NCI-H774 (cell line): Measurements from ENCODE around the gene RNF114.
"Not testable (repeated sequence)": the region's sequence is repeated elsewhere in the genome, so short reads cannot be mapped to it uniquely, and the experiment has no call there.

Experiments used
- DNase-seq: peaks from one replicate; lab custom pipeline; 2025; lab: John Stamatoyannopoulos, UW

RNF114 gene

DNA sequence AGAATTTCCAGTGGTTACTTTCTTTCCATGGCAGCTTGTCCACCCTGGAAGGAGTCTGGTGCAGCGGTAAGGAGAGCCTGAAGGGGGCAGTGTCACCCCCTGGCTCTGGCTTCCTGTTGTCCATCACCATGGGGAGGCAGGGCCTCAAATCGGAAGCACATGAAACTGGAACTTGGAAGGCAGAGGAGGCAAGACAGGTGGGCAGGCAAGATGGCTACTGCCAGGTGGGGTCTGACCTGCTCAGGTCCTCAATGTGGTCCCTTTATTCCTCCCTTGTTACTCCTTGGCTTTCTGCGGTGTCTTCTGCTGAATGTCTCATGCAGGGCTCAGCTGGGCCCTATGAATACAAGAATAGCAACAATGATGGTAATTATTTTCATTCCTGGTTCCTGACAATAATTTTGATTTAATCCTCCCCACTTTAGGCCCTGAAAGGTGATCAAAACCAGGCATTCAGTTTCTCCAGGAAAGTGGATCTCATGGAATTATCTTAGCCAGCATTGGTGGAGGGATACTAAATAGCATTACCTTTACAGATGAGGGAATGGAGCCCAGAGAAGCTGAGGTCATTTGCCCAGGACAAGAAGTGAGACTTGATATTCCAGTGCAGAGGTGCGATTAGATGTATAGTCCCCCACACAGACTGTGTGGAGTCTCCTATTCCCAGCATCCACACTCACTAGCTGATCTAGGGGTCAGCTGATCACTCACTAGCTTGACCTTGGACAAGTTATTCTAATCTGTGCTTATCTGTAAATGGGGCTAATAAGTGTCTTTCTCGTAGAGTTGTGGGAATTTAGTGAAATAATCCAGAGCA lies 29.0 kb downstream of the RNF114 start:
- peak; percentile 22 for DNase-seq

DNA sequence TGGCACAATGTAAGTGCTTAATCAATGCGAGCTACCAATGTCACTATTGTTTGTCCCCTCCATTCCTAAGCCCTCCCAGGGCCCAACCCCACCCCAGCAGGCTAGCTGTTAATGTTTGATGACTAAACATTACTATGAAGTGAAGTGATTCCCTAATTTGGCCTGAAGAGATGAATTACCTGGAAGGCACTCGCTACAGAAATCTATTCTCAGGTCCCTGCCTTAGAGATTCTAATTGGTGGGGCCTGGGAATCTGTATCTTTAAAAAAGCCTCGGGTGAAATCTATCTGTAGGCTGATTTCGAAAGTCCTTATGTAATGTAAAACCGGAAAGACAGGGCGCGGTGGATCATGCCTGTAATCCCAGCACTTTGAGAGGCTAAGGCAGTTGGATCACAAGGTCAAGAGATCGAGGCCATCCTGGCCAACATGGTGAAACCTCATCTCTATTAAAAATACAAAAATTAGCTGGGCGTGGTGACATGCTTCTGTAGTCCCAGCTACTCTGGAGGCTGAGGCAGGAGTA lies 29.6 kb downstream of the RNF114 start:
- DNase-seq = no peak

- no peak for DNase-seq
Observed at GRCh38 chr20:49966861-49967260, 30.7 kb downstream of the RNF114 start.

DNA sequence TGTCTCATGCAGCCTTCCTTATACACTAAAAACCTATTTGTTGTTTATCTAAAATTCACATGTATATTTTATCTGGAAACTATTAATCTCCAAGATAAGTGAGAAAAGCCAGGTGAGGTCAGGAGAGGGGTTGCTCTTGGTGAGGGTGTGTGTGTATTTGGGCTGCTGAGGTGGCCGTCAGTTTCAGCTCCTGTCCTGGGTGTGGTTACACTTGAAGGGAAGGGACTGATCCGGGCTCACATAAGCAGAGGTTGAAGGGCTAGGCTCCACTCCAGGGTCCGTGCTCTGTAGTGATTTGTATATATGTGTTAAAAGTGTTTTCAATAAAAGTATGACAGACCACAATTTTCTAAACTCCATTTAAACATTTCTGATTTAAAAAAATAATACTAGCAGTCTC lies 33.0 kb downstream of the RNF114 start:
- DNase-seq = no peak

DNA sequence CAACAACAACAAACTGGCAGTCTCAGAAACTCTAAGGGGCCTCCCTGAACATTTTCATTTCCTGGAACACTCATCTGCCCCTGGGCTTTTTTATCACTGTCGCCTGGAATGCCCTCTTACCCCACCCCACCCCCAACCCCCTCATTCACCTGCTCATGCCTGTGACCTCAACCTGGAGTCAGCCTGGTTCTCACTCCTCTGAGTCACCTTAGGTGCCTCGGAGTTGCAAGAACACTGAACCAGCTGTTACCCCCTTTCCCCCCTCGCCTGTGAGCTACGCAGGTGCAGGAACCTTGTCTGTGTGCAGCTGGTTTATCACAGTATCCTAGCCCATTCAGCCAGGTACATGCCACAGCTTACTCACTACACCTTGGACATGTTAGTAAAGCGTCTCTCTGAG lies 33.7 kb downstream of the RNF114 start:
- DNase-seq = no peak

GRCh38 chr20:49970498-49970897 lies 34.3 kb downstream of the RNF114 start:
- no peak for DNase-seq

- no peak for DNase-seq
Observed at GRCh38 chr20:49973981-49974380, 37.8 kb downstream of the RNF114 start.

DNA sequence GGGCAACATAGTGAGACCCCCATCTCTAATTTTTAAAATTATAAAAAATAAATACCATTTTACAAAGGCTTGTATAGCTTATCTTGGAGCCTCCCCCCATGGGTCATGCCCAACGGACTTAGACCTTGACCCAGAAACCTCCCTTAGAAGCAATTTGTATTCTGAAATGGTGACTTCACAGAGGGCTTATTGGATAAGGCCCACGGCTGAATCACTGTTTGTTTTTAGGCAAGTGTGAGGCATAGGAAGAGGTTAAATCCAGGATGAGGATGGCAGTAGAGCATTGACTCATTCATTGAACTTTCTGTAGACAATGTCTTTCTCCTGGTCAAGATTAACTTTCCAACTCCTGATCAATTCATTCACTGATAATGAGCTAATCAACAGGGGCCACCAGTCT lies 40.3 kb downstream of the RNF114 start:
- DNase-seq = no peak

DNA sequence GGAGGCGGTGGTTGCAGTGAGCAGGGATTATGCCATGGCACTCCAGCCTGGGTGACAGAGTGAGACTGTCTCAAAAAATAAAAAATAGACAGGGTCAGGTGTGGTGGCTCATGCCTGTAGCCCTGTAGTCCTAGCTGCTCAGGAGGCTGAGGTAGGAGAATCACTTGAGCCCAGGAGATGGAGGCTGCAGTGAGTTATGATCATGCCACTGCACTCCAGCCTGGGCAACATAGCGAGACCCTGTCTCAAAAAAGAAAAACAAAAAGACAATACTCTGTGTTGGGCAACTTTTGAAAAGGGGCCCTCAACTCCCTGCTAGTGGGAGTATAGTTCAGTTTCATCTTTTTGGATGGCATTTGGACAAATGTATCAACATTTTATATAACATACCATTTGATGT lies 41.5 kb downstream of the RNF114 start:
- DNase-seq = not testable (repeated sequence)

GRCh38 chr20:49978685-49979029 lies 42.5 kb downstream of the RNF114 start:
- no peak for DNase-seq

DNA sequence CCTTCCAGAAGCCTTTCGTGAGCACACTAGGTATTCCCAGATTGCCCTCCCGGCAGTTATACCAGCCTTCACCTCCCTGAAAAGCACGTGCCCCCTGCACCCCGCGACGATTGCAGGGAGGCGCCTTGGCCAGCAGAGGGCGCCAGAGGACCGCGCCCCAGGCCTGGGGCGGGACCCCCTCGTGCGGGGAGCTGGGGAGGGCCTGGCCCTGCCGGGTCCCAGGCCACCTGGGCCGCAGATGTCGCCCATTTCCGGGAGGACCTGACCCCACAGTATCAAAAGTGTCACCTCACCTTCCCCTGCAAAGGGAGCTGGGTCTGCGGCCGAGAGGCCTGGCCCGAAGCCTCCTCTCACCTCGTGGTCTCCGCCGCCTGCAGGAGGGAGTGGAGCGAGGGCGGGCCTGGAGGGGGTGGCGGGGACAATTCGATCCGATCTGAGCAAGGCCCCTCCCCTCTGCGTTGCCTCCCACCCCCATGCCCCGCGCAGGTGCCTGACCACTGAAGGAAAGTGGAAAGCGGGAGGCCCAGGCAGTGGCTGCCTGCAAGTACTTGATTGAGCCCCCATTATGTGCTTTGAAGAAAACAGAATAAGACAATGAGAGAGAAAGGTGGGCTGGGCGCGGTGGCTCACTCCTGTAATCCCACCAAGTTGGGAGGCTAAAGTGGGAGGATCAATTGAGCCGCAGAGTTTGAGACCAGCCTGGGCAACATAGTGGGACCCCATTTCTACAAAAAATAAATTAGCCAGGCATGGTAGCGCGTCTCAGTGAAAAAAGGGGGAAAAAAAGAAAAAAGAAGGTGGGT lies 43.0 kb downstream of the RNF114 start:
- peak; percentile 41 for DNase-seq

DNA sequence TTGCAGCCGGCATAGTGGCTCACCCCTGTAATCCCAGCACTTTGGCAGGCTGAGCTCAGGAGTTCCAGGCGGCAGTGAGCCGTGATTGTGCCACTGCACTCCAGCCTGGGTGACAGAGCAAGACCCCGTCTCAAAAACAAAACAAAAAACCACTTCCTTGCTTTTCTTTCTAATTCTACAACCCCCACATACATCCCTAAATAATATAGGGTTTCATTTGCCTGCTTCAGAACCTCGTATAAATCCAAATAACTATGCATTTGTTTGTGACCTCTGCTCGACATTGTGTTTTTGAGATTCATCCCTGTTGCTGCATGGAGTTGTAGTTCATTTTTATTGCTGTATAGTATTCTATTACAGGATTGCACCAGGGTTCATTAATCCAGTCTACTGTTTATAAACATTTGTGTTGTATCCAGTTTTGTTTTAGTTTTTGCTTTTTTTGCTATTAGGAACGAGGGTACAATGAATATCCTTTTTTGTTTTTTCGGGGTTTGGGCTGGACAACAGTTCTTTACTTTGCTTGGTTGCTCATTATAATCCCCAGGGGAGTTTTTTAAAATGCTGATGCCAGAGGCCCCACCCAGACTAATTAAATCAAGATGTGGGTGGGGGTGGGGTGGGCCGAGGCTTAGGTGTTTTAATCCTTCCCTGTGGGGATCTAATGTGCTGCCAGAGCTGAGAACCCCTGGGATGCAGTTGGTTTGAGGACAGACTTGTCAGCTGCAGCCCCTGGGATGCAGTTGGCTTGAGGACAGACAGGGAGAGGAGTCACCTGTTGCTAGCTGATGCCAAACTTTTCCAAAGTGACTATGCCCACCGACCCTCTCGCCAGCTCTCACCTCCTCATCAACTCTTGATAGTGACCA lies 44.2 kb downstream of the RNF114 start:
- DNase-seq = no peak

DNA sequence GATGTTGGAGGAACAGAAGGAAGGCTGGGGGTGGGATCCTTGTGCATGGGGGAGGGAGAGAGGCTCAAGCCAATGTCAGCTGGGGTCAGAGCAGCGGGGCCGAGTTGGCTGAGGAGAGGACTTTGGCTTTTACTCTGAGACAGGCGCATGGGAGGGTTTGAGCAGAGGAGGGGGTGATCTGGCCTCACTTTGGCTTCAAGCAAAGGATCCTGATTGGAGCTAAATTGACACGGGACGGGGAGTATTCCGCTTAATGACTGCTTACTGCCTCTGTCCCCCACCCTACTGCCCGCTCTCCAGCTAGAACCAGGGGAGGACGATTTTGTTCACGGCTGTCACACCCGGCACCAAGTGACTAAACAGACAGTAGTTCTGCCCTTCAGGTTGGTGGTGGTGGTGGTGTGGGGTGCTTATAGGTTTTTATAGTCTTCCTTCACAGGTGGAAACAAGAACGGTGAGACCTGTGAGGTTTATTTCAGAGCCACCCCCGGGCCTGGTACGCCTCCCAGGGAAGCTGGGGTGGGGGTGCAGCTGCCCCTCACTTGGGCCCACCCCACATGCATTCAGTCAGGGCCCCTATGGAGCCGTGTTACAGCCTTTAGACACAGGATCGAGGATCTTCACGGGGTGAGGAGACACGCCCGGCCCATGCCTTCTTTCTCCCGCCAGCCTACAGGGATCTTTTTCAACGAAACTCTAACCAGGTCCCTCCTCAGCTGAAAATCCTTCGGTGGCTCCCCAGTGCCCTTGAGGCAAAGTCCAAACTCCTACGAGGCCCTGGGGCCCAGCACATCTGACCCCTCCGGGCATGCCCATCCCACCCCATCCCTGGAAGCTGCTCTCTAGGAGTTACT lies 45.2 kb downstream of the RNF114 start:
- DNase-seq = no peak

GRCh38 chr20:49982072-49982345 lies 45.8 kb downstream of the RNF114 start:
- no peak for DNase-seq

- peak; percentile 90 for DNase-seq
Observed at GRCh38 chr20:49982346-49983122, 46.3 kb downstream of the RNF114 start, which contains the start of gene SNAI1. Gene SNAI1, plus strand, starts transcription at chr20:49982980. Its CDS starts 80 bp downstream, at chr20:49983060.

DNA sequence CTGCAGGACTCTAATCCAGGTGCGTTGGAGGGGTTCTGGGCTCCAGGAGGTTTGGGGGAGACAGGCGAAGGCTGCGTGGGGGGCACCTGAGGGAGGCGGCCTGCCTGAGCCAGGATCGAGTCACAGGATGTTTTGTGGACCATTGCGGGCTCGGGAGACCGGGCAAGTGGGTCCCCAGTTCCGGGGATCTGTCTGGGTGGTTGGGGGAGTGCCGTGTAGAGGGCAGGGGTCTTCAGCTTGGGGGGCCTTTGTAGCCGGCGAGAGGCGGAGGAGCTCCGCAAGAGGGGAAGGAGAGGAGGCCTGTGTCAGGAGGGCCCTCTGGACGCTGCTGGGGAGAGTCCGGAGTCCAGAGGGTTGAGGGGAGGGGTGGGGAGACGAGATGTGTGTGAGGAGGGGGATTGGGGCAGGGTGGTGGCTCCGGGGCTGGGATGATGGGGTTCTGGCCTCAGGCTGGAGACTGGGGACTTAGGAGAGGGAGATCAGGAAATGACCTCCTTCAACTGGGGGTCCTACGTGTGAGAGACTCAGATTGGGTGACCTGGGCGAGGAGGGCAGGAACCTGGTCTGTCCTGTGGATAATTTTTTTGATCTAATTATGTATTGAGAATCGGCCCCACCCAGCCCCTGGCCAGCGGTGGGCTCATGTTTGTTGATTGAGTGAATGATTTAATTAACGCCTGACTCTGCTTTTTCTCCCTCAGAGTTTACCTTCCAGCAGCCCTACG lies 47.1 kb downstream of the RNF114 start:
- DNase-seq = no peak

DNA sequence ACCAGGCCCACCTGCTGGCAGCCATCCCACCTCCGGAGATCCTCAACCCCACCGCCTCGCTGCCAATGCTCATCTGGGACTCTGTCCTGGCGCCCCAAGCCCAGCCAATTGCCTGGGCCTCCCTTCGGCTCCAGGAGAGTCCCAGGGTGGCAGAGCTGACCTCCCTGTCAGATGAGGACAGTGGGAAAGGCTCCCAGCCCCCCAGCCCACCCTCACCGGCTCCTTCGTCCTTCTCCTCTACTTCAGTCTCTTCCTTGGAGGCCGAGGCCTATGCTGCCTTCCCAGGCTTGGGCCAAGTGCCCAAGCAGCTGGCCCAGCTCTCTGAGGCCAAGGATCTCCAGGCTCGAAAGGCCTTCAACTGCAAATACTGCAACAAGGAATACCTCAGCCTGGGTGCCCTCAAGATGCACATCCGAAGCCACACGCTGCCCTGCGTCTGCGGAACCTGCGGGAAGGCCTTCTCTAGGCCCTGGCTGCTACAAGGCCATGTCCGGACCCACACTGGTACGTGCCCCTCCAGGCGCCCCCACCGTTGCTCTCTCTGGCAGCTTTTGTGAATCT lies 47.7 kb downstream of the RNF114 start:
- DNase-seq = no peak

DNA sequence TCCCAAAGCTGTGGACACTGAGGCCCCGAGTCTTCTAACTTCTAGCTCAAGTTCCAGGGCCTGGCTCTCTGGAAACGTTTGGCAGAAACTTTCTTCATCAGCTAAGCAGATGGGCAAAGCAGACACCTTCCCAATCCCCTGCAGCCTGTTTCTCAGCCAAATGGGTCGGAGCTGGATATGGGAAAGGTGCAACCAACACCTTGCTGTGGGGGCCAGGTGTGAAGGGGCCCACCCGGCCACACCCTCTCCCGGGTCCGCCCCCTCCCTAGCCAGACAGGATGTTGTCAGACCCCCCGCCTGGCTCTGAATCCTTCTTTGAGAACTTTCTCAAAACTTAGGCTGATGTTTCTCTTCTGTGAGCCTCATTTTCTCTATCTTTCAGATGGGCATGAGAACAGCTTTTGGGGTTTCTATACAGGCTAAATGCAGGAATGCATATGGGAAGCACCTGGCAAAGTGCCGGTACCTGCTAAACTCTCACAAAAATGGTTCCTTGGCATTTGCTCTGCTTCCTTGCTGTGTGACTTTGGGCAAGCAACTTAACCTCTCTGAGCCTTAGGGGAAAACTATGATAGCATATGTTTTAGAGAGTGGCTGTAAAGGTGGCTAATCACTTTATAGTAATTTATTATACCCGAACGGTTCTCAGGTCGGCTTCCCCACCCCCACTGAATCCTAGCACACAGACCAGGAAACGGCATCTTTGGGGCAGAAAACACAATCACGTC lies 48.4 kb downstream of the RNF114 start:
- no peak for DNase-seq

GRCh38 chr20:49985157-49985556 lies 49.0 kb downstream of the RNF114 start:
- no peak for DNase-seq
